Activated CD4-positive, alpha-beta T cell treated with anti-CD3 and anti-CD28 coated beads, Interleukin-2, amount 50 U/mL, for 48 hours (primary cell): ENCODE measurements around the gene INKA2.
A peak's percentile ranks its signal among the peaks of the same experiment; 100 is the strongest.
"Not testable (repeated sequence)": the region's sequence is repeated elsewhere in the genome, so short reads cannot be mapped to it uniquely, and the experiment has no call there.

ENCODE experiments used
- DNase-seq, 2 experiments: peaks; one replicate each; pipeline ENCODE4 v3.0.0-alpha.2; 2020

INKA2 gene

DNA sequence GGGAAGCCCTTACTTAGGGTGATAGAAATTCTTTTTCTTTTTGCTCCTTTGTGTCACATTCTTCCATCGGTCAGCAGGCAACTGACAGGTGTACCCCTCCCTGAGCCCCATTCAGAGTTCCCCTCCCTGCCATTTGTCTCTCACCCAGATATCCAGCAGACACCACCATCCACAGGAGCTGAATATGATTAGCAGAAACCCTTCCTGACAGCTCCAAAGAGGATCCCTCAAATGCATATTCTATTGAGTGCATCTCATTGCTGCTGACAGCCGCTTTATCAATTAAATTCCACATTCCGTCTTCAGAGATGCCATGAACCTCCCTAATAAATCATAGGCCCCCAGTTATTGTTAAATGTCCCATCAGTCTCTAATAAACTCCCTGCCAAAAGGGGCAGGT, 10.4 kb upstream of the INKA2 start:
- DNase-seq = no peak

DNA sequence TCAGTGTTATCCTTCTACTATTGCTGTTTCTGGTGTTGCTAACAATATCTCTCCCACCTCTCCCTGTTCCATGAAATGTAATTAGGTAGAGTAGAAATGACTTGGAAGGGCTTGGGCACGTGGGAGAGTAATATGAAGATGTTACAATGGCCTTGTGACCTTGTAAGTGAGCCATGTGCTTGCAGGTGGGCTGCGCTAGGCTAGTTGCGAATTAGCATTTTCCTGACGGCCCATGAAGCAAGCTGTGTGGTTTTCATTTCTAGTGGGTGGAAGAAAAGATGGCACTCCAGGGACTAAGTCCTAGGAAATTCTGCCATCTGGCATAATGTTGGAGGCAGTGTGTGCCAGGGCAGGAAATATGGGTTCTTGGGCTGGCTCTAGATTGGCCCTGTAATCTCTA, 8.8 kb upstream of the INKA2 start:
- DNase-seq = no peak

DNA sequence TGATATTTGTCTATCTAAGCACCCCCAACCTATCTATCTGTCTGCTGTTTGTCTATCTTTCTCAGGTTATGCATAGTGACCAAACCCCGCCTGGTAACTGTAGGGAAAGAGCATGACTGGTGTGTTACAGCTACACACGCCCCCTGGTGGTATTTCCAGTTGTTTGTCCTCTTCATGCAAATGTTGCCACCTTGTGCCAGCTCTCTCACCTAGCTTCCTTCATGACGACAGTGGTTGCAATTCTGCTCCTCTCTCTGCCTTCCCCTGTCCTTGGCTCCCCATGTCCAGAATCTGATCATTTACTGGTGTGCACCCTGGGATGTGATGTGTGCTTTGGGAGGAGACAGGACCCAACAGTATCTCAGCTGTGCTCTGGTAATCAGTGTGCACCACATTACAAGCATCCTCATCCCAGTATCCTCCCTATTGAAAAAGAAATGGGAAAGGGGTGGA, 8.1 kb upstream of the INKA2 start:
- DNase-seq = peak; percentile 66 to 80

DNA sequence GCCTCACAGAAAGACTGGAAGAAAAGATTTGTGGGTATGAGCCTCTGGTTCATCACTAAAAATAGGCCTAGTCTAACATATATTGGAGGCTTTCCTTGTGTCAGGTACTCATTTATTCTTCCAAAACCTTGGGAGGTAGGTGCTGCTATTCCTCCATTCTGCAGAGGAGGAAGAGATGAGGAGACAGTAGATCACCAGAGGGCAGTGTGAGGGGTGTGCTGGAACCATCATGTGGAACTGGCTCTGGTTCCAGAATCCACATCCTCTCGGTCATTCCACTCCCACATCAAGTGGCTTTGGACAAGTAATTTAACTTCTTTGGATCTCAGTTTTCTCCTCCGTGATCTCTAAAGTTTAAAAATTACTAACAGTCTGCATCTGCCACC, 7.4 kb upstream of the INKA2 start:
- no peak for DNase-seq

DNA sequence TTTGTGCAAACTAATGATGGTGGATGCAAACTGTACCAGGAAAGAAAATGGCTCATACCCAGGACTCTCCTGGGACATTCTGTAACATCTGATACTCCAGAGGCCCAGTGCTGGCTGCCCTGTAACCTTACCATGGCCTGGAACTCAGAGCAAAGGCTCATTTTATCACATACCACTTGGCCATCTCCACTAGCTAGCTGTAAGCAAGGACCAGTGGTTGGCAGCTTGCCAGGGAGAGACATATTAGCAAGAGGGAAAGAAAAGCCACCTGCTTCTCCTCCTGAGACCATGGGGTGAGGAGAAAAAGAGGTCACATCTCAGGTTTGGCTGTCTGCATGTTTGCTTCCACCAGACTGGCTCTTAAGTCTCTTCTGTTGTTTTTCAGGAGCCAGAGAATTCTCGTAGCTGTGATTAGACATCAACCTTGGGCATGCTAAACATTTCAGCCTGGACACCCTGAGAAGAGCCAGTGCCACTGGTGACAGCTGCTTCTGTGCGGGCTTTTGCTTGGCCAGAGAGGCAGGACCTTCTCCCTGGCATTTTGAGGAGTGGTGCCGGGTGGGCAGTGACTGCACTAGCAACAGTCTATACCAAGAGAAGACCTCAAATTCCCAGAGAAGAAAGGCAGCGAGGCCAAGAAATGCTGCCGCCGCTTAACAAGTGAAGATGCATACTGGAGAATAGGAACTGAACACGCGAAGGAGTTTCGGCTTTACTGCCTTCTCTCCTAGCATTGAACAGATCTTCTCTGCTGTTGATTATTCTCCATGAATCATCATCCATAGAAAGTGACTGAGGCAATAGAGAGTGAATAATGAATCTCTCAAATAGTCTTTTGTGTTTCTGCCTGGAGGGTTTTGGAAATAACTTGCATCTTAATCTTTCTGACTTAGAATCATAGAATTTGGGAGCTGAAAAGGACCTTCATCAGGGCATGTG, 6.7 kb upstream of the INKA2 start:
- DNase-seq = no peak

DNA sequence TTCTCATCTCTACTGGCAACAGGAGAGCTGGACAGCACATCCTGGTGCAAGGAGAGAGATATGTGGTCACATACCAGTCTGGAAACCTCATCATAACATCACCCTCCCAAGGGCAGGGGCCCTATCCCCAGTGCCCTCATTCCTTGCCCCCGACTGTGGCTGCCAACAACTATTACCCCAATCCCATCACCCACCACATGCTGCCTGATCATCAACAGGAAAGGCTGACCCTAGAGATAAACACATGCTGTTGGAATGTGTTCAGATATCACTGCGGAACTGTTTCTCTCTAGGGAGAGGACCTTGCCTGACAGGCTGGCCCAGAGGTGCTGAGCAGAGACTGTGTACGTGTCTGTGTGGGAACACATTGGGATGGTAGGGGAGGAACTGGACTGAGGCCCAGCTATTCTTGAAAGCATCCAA, 4.5 kb upstream of the INKA2 start:
- no peak for DNase-seq

DNA sequence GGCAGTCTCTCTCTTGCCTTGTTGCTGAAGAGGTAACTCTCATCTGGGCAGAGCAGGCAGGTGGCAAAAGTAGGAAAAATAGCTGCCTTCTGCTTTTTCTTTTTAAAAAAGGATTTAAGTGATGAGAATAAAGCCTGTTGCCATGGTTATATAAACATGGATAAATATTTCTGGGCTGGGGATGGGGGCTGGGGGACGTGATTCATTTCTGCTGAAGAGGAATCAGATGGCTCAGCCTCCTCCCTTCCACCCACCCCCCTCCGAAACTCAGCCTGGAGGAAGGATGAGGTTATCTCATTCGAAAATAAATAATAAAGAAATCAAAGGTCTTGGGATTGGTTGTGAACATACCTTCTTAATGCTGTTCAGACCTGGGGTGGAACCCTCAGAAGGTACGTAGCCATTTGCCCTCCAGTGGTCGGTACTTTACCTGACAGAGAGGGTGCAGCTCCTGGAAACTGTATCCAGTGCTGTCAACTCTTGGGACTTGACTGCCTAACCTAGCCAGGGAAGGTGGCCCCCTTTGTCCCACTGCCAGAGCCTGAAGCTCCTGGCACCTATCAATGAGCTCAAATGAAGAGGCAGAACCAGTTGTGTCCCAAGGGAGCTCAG, 3.8 kb upstream of the INKA2 start:
- DNase-seq = no peak

DNA sequence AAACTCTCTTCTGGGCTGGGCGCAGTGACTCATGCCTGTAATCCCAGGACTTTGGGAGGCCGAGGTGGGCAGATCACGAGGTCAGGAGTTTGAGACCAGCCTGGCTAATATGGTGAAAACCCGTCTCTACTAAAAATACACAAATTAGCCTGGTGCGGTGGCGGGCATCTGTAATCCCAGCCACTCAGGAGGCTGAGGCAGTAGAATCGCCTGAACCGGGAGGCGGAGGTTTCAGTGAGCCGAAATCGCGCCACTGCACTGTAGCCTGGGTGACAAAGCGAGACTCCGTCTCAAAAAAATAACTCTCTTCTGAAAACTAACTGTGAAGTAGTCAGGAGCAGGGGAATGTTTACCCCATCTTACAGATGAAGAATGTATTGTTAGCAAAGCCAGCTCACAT, 3.1 kb upstream of the INKA2 start:
- not testable (repeated sequence) for DNase-seq

DNA sequence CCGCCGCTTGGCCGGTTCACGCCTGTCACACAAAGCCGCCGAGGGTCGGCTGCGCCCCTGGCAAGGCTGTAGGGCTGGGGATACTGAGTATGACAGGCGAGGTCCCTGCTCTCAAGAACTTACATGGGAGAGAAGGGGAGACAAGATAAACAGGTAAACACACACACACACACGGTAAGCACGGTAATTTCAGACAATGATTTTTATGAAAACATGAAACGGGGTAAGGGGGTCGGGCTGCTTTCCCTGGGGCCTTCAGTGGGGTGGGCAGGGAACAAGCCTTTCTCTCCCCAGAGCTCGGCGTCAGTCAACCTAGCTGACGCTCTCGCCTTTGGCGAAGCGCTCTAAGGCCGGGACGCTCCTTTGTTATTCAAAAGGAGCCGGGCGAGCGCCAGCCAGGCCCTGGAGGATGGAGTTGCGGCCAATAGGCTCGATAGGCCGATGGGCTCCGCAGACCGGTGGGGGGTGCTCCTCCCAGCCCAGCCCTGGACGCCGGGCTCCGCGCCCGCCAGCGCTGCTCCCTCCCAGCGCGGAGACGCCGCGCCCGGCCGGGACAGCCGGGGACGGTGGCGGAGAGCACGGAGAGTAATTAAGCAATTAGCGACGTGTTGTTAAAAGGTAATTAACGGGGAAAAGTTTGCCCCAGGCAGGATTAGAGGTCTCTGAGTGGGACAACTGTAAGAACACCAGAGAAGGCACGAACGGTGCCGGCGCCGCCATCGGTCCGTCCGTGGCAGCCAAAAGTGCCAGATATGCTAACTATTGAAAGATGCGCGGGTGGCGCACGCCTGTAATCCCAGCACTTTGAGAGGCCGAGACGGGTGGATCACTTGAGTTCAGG, 950 bp upstream of the INKA2 start:
- DNase-seq = peak; percentile 22 to 32

DNA sequence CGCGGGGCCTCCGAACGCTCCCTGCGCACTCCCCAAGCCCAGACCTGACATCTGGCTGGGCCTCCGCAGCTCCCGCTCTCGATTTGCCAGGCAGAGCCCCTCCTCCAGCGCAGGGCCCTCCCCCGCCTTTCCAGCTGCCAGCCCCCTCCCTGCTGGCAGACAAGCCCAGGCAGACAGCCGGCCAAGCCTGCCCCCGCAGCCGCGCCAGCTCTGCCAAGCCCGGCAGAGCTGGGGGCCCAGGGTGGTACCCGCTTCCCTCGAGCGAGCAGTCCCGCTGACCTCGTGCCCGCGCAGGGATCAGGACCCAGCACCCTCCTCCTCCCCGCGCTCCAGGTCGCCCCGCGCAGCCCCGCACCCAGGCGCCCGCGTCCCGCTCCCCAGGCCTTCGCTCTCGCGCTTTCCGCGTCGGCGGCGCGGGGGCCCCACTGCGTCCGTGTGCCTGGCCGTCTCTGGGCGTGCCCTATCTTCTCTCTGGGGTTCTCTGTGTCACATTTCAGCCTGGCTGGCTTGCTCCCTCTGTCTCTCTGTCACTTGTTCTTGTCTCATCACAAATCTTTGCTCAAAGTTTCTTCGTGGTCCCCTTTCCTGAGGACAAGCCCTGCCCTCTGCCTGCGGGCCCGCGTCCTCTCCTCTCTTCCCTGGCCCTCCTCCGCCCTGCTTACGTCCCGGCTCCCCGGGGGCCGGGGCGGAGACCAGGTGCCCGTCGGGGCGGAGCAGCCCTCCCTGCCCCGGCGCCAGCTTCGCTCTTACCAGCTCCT, 580 bp downstream of the INKA2 start:
- DNase-seq = peak; percentile 52 to 60

DNA sequence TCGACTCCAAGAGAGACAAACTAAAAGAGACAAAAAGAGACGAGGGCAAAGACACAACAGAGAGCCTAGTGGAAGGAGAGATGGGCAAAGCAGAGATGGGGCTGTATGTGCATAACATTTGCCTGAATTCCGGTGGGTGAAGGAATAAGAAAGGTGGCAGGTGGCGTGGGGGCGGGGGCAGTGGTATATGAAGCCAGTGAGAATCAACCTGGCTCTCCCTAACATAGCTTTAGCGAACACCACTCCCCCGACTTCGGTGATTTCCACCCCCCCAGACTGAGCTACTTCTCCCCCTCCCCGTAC, 1.1 kb downstream of the INKA2 start:
- DNase-seq = no peak

DNA sequence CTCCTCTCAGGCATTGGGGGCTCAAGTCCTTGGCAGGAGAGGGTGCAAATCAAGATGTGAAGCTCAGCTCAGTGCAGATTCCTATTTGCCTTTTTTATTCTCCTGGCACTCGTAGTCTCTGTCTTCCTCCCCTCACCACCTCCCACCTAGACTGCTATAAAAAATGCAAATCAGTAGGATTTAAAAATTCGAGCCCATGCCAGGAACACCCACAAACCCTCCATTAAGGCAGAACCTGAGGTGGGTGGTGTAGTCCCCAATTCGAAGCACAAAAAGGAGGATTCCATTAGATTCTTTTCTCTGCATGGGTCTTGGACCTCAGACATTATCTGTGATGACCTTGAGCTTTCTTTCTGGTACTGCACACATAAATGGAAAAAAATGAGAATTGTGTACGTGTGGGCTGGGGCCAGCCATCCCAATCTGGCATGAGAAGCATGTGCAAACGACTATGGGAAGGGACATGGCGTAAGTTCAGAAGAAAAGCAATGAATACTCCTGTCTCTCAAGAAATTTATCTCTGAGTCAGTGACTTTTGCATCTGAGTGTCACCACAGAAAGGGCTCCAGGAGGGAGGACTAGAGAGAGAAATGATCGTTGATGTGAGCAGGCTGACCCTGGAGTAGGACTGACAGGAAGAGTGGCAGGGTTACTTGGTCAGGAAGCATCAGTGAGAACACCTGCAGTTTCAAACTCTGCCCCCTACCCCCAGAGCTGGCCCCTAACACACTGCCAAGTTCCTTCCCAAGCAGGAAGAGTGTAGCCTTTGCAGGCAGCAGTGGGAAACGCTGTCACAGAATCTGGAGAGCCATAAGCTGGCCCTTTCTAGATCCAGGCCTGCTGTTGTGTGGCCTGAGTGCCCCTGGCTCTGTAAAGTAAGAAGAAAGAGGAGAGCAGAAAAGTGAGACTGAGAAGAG, 1.7 kb downstream of the INKA2 start:
- DNase-seq = no peak

DNA sequence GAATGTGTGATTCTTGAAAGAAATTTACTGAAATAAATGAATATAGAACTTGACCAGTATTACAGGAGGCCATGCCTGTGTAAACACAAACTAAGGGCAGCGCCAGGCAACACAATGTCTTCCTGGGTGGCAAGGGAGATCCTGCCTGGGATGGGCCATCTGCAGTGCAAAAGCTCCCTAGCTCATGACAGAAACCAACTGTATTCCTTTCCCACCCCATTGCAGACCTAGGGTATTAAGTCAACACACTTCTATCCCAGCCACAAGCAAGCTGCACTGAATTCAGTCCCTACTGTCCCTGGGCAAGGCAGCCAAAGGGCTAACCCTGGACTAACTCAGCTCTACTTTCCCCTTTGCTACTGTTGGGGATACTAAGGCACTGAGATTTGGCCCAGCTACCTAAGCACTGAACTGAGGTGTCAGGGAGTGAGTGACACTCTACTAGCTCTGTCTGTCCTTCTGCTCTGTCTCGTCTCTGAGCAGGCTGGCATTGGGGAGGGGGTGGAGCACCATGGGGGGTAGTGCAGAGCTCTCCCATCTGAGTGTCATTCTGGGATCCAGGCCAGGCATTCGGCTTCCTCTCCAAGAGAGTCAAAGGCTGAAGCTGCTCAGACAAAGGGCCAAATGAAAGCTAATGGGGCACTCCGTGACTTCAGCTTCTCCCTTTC, 2.5 kb downstream of the INKA2 start:
- no peak for DNase-seq

DNA sequence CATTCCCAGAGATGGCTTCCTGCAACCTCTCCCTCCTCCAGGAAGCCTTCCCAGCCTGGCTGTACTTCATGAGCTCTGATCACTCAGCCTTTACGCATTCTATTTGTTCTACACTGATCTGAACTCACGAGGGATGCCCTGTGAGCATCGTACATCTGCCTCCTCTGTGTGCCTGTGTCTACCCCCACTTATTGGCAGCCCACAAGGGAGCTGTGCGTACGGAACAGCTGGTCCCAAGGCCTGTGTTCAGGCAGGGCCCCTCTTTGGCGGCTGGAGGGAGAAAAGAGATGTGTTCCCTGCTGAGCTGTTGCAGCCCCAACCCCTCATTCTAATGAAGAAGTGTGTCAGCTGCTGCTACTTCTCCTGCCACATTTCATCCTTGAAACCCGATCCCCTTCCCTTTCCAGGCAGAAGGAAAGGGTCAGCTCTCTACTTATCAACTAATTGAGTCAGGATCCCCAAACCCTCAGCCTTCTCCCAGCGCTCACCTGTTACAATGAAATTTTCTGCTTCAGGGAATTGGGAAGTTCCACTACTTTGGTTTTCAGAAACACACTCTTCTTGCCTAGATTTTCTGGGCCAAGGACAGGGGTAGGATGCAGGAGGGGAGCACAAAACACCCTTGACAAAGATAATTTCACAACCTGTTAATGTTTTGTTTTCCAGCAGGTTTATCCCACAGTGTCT, 3.2 kb downstream of the INKA2 start:
- DNase-seq = no peak

DNA sequence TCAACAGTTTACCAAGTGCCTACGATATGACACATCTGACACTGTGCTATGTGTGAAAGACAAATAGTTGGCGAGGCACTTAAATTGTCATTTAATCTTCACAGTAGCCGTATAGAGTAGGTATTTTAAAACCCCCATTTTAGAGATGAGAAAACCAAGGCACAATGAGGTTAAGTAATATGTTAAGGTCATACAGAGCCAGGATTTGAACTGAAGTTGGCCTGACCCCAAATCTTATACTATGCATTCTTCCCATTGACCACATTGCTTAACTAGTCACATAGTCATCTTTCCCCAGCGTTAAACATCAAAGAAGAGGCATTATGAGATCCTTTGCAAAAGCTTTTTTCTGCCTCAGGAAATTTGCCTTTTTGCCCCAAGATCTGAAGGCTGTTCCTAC, 3.9 kb downstream of the INKA2 start:
- no peak for DNase-seq

DNA sequence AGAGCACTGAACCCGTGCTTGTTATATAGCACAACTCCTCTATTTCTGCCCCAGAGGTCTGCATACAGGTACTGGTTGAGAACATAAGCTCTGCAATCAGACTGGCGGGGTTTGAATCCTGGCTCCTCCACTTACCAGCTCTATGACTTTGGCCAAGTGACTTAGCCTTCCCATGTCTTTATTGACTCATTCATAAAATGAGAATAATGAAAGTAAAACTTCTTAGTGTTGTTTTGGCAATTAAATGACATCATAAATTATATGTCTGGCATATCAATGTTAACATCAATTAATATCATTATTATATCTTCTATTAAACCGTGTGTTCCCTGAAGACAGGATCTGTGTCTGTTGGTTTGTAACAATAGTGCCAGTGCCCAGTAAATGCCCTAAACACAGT, 4.3 kb downstream of the INKA2 start:
- DNase-seq = no peak

DNA sequence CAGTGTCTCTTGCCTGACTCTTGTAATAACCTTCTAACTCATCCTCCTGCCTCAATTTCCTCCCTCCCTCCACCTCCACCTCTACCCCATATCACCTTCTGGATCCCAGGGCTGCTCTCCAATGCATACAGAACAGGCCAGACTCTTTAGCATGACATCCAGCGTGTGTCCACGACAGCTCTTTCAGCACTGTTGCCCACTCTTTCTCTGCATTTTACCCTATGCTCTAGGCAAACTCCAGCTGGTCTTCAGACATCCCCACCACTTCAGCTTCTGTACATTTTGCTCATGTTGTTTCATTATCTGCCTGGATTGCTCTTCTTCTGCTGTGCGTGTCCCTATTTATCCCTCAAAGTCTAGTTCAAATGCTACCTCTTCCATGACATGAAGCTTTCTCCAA, 4.8 kb downstream of the INKA2 start:
- DNase-seq = no peak

DNA sequence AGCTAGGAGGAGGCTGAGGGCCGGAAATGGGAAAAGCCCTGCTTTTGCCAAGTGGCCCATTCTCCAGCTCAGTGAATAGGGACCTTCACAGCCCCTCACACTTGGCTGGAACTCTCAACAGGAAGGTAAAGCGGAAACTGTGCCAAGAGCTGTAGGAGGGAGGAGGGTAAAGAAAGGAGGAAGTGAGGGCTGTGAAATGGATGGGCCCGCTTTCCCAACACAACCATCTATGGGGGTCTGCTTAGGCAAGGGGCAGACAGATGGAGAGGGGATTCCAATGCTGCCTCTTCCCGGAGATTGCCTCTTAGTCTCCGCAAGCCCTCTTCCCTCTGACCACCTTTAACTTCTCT, 5.2 kb downstream of the INKA2 start:
- no peak for DNase-seq

DNA sequence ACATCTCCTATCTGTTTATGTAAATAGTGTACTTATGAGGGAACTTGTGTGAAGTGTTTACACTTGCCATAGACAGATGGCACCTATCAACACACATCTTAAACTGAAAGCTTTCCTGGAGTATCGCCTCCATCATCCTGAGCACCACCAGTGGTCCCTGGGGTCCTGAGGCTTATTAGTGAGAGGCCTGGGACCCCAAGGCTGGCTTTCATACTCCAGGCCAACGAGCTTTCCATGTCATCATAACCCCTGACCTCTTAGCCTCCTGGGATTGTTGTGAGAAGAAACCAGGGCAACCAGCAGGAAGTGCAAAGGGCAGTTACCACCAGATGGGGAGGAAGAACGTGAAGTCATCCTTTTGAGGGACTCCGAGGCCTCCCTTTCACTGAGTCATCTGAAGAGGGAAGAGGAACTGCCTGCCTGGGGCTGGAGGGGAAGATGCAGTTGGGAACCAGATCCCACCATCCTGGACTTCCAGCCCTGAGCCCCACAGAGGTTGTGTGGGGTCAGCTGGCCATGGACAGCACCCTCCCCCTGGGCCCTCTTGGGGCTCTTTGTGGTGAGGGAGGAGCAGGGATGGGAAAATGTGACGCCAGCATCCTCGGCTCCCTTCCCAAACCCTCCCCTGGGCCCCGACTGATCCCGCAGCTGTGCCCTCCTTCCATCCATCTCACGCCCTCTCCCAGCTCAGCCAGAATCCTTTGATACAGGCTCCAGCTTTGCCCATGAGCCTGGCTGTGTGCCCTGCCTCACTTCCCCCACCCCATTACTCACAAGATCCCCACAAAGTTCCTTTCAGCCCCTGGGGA, 5.8 kb downstream of the INKA2 start:
- no peak for DNase-seq

DNA sequence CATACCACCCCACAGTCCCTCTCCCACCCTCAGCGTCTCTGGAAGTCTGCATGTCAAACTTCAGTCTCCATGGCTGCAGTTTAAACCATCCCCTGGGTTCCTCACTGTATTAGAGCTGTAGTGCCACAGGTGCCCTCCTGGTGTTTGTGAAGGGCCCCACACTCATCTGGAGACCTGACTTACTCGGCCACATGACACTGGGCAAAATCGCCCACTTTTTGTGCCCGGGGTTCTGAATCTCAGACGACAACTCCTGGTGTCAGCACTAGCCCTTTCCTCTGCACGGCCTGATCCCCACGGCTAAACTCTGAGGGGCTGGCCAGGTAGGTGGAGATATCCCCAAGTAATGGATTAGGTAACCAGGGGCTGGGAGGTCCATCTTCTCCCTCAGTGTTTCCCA, 6.5 kb downstream of the INKA2 start:
- DNase-seq = no peak
